OCI-LY7 (cell line): Measurements from ENCODE around the gene GNB5.

Experiments used
- CTCF ChIP-seq: fragments of 200-600 bp; sonication (generic); conservative IDR thresholded peaks from 2 replicates; pipeline ENCODE4 v1.5.1; 2014; ENCODE audit warnings: mild to moderate bottlenecking, antibody characterized with exemption, low read length, moderate library complexity, mixed read lengths
- EZH2phosphoT487 ChIP-seq: fragments of 200-600 bp; sonication (generic); IDR thresholded peaks from 2 replicates; pipeline ENCODE4 v1.6.1; 2018; ENCODE audit warnings: low read depth, borderline replicate concordance, mild to moderate bottlenecking, mixed run types, antibody characterized with exemption, low read length, moderate library complexity, mixed read lengths

- TF ChIP-seq CTCF: no peak
- no peak for TF ChIP-seq EZH2phosphoT487
Measured at GRCh38 chr15:52106641-52107040, 84.6 kb downstream of the GNB5 start.
